HG03342 (cell line): Measurements from ENCODE around the gene PCTP.

Experiments
- ATAC-seq: cut with Tn5 transposase; IDR thresholded peaks from one replicate; pipeline ENCODE4 v1.9.1; 2021; ENCODE audit warnings: mild to moderate bottlenecking, moderate library complexity; ENCODE audit not compliant: unreplicated experiment

PCTP gene

GRCh38 chr17:55727275-55727674 is 23.6 kb upstream of the PCTP start:
- no peak for ATAC-seq

- ATAC-seq, result no peak
Observed at GRCh38 chr17:55727920-55728319, 22.9 kb upstream of the PCTP start.

- no peak for ATAC-seq
Observed at GRCh38 chr17:55728361-55728760, 22.5 kb upstream of the PCTP start.

GRCh38 chr17:55728833-55729232 is 22.0 kb upstream of the PCTP start:
- no peak for ATAC-seq

GRCh38 chr17:55729484-55729883 is 21.4 kb upstream of the PCTP start:
- no peak for ATAC-seq

- no peak for ATAC-seq
Observed at GRCh38 chr17:55730380-55730779, 20.5 kb upstream of the PCTP start.

GRCh38 chr17:55730808-55731207 is 20.0 kb upstream of the PCTP start:
- no peak for ATAC-seq

- ATAC-seq, result no peak
Observed at GRCh38 chr17:55731586-55732250, 19.1 kb upstream of the PCTP start.

GRCh38 chr17:55734128-55734781 is 16.6 kb upstream of the PCTP start:
- ATAC-seq, result no peak

- ATAC-seq, result peak; percentile 68
Observed at GRCh38 chr17:55735731-55736405, 15.0 kb upstream of the PCTP start.

- ATAC-seq, result no peak
Observed at GRCh38 chr17:55737976-55738501, 12.8 kb upstream of the PCTP start.

GRCh38 chr17:55740511-55741355 is 10.1 kb upstream of the PCTP start:
- ATAC-seq, result no peak

- no peak for ATAC-seq
Observed at GRCh38 chr17:55741356-55741700, 9.5 kb upstream of the PCTP start.

GRCh38 chr17:55742272-55743102 is 8.4 kb upstream of the PCTP start:
- ATAC-seq, result peak; percentile 89

GRCh38 chr17:55743103-55743679 is 7.7 kb upstream of the PCTP start:
- no peak for ATAC-seq

- no peak for ATAC-seq
Observed at GRCh38 chr17:55745258-55745657, 5.6 kb upstream of the PCTP start.

- ATAC-seq, result no peak
Observed at GRCh38 chr17:55746466-55746865, 4.4 kb upstream of the PCTP start.

GRCh38 chr17:55747209-55747608 is 3.6 kb upstream of the PCTP start:
- no peak for ATAC-seq

- ATAC-seq, result no peak
Observed at GRCh38 chr17:55748841-55749240, 2.0 kb upstream of the PCTP start.

GRCh38 chr17:55749985-55750384 is 866 bp upstream of the PCTP start:
- no peak for ATAC-seq
